NCI-H774 (cell line): Measurements from ENCODE around the gene RSPH10B2.
"Not testable (repeated sequence)": the region's sequence is repeated elsewhere in the genome, so short reads cannot be mapped to it uniquely, and the experiment has no call there.

ENCODE experiments used
- DNase-seq: peaks from one replicate; lab custom pipeline; 2025; lab: John Stamatoyannopoulos, UW

The RSPH10B2 gene

DNA sequence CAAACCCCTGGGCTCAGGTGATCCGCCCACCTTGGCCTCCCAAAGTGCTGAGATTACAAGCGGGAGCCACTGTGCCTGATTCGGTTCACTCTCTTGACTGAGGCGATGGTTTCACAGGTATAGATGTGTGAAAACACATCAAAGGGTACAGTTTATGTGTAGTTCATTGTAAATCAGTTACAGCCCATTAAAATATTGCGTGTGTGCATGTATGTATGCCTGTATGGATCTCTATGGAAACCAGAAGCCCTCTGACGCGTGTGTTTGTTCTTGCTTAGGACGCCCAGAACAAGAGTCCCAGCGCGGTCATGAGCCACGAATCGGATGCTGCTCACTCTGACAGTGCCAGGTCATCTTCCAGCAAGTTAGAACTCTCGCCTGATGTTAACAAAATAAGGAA lies 35.5 kb downstream of the RSPH10B2 start:
- not testable (repeated sequence) for DNase-seq

- DNase-seq: not testable (repeated sequence)
Observed at GRCh38 chr7:6792113-6792872, 38.4 kb downstream of the RSPH10B2 start.

GRCh38 chr7:6794276-6794675 lies 40.4 kb downstream of the RSPH10B2 start:
- not testable (repeated sequence) for DNase-seq

GRCh38 chr7:6797218-6797617 lies 43.3 kb downstream of the RSPH10B2 start:
- DNase-seq: not testable (repeated sequence)

GRCh38 chr7:6798047-6798446 lies 44.1 kb downstream of the RSPH10B2 start:
- not testable (repeated sequence) for DNase-seq

DNA sequence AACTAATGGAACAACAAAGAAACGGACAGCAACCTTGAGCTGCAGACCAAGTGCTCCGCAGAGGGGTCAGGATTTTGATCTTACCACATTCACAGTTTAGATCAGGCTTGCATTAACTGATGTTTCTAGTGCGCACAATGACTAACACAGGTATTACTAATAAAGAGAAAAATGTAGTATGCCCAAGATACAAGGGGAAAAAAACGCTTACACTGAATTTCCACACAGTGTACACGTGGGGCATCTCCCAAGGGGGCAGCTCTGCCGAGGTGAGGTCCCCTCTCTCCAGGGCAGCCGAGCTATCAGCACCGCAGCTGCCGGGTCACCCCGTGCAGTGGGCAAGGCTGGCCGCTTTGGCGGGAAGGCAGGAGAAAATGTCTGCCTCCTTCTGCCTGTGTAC lies 46.0 kb downstream of the RSPH10B2 start:
- not testable (repeated sequence) for DNase-seq

DNA sequence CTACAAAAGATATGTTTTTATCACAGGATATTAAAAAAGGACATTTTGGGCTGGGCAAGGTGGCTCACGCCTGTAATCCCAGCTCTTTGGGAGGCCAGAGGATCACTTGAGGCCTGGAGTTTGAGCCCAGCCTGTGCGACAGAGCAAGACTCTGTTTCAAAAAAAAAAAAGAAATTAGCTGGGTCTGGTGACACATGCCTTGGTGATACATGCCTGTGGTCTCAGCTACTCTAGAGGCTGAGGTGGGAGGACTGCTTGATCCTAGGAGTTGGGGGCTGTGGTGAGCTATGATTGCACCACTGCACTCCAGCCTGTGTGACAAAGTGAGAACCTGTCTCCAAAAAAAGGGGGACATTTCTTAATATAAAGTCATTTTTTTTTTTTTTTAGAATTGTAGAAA lies 46.4 kb downstream of the RSPH10B2 start:
- DNase-seq: not testable (repeated sequence)

GRCh38 chr7:6807393-6807918 lies 53.6 kb downstream of the RSPH10B2 start:
- not testable (repeated sequence) for DNase-seq

DNA sequence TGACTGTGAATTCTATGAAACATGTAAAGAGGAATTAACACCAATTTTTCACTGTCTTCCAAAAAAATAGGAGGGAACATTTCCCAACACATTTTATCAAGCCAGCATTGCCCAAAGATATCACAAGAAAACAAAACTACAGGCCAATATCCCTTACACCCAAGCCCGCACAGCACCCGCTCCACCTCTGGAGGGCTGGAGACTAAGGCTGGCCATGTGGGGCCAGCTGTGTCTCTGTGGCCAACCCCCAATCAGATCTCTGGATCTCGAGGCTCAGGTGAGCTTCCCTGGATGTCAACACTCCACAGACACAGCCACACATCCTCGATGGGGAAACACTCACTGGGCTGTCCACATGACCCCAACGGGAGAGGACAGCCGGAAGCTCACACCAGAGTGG lies 54.1 kb downstream of the RSPH10B2 start:
- DNase-seq: not testable (repeated sequence)

DNA sequence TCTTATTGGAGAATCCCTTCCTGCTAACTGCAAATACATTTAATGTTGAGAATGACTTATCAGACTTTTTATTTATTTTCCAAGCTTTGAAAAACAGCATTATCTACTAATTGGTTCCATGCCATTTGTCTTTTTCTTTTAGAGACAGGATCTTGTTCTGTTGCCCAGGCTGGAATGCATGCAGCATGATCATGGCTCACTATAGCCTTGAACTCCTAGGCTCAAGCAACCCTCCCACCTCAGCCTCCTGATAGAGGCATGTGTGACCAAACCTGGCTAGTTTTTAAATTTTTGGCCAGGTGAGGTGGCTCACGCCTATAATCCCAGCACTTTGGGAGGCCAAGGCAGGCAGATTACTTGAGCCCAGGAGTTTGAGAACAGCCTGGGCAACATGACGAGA lies 59.1 kb downstream of the RSPH10B2 start:
- DNase-seq: not testable (repeated sequence)

GRCh38 chr7:6815470-6815869 lies 61.6 kb downstream of the RSPH10B2 start:
- DNase-seq: not testable (repeated sequence)

- DNase-seq: not testable (repeated sequence)
Observed at GRCh38 chr7:6821622-6822021, 67.7 kb downstream of the RSPH10B2 start.

DNA sequence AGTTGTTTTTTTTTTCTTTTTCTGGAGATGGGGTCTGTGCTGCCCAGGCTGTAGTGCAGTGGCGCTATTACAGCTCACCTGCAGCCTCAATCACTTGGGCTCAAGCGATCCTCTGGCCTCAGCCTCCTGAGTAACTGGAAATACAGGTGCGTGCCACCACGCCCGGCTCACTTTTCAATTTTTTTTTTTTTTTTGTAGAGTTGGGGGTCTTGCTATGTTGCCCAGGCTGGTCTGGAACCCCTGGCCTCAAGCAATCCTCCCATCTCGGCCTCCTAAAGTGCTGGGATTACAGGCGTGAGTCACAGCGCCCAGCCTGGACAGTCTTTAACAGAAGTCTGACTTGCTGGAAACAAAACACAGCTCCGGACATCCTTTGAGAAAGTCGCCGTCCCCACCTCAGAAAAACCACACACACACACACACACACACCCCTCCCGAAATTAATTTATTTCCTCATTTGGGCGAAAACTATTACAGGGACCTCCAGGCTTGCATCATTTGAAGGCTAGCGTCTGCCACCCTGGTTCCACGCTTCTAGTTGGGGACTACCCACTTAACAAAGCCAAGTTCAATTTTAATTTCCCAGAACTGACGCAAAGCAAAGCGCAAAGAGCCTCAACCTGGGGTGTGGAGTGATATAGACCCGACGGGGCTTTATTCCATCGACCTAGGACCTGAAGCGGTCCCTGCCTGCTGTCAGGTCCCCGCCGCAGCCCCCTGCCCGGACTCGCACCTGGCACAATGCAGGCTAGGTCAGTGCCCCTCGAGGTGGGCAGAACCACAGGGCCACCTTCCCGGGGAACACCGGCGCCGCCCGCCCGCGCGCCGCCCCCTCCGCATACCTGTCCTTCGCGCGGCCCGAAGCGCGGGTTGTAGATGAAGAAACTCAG lies 71.6 kb downstream of the RSPH10B2 start:
- DNase-seq: not testable (repeated sequence)

GRCh38 chr7:6826151-6826550 lies 72.2 kb downstream of the RSPH10B2 start, which contains the start of gene CCZ1B:
CCZ1B (minus strand) TSS chr7:6826275; CDS start chr7:6826197, 78 bp downstream.
- DNase-seq: peak; percentile 84

DNA sequence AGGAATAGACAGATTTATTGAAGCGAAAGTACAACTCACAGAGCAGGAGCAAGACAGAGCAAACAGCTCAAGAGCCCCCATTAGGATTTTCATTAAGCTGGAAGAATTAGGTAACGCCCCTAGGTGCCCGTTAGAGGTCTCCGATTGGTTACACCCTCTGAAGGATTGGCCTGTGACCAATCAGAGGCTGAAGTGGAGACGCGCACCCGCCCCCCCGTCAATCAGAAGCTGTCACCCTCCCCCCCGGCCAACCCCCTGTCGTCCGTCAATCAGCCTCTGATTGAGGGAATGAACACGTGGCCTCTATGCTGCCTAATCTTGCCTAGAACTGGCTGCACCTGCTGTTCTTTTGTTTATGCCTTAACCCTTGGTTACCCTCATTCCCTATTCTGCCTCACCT lies 73.3 kb downstream of the RSPH10B2 start:
- DNase-seq: peak; percentile 74

DNA sequence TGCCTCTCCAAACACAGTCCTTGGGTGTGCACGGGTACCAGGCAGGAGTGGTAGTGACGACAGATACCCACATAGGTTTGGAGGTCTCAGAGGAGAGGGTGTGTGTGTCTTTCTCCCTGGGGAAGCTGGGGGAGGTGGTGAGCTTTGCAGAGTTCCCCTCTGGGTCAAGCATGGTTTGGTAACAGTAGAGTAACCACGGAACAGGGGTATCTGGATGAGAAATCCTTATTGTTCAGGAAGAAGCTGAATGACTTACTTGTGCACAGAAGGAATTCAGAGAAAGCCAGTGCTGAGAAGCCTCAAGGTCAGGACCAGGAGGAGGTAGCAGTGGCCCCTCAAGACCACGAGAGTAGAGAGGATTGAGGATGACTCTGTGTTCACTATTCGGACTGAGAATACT lies 75.7 kb downstream of the RSPH10B2 start:
- DNase-seq: not testable (repeated sequence)

DNA sequence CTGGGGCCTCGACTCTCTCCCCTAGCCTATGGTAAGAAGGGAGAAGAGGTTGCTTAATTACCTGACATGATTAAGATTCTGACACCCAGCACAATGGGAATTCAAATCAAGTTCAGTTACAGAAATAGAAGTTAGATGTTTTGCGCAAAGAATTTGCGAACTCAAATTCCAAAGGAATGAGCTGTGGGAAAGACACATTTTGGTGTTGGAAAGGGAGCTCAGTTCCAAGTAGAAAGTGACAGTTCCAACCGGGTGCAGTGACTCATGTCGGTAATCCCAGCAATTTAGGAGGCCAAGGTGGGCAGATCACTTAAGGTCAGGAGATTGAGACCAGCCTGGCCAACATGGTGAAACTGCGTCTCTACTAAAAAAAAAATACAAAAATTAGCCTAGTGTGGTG lies 76.1 kb downstream of the RSPH10B2 start:
- DNase-seq: not testable (repeated sequence)

- no peak for DNase-seq
Observed at GRCh38 chr7:6831018-6831725, 77.3 kb downstream of the RSPH10B2 start.

DNA sequence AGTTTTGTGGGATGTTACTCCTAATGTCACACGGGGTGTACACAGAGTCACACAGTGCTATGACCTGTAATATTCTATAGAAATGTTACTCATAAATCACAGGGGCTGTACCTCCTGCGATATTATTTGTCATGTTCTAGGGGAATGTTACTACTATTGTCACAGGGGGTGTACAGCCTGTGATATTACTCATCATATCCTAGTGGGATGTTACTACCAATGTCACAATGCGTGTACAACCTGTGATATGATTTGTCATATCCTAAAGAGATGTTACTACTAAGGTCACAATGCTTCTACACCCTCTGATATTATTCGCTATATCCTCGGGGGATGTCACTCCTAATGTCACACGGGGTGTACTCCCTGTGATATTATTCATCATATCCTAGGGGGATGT lies 79.7 kb downstream of the RSPH10B2 start:
- no peak for DNase-seq

DNA sequence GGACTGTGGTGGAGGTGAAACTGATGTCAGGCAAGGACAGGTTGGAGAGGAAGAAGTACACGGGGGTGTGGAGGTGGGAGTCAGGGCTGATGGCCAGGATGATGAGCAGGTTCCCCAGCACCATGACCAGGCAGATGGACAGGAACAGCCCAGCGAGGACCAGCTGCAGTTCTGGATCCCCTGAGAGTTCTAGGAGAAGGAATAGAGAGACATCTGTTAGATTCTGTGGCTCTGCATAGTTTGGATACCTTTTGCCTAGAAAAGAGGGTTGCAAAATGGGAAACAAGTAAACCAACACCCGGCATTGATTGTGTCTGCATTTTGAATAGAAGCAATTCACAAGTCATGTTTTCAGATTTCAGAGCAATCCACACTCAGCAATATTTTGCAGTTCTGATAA lies 81.6 kb downstream of the RSPH10B2 start:
- not testable (repeated sequence) for DNase-seq

- not testable (repeated sequence) for DNase-seq
Observed at GRCh38 chr7:6837081-6837480, 83.2 kb downstream of the RSPH10B2 start.
